DMS114 treated with DMSO at 0.1 percent for 48 hours (cell line): ENCODE results near the gene PCAT7.

Experiments
- DNase-seq: peaks from one replicate; lab custom pipeline; 2025; ENCODE audit not compliant: unreplicated experiment; lab: John Stamatoyannopoulos, UW

Gene PCAT7

DNA sequence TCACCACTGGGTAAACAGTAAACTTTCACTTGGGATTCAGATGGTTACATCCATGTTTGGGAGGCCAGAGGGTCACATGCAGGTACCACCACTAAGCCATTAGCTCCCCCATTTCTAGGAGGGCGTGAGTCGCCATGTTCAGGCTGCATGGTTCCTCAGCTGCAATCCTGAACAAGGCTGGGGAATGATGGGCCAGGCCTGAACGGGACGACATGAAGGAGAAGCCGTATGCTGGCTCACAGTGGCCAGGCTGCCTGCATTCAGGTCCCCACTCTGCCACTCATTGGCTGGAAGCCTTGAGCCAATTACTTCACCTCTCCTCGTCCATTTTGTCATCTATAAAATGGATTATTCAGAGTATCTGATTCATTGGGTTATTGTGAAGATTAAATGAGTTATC is 47.8 kb downstream of the PCAT7 start:
- no peak for DNase-seq

GRCh38 chr9:94603259-94604160 is 48.6 kb downstream of the PCAT7 start:
- no peak for DNase-seq

DNA sequence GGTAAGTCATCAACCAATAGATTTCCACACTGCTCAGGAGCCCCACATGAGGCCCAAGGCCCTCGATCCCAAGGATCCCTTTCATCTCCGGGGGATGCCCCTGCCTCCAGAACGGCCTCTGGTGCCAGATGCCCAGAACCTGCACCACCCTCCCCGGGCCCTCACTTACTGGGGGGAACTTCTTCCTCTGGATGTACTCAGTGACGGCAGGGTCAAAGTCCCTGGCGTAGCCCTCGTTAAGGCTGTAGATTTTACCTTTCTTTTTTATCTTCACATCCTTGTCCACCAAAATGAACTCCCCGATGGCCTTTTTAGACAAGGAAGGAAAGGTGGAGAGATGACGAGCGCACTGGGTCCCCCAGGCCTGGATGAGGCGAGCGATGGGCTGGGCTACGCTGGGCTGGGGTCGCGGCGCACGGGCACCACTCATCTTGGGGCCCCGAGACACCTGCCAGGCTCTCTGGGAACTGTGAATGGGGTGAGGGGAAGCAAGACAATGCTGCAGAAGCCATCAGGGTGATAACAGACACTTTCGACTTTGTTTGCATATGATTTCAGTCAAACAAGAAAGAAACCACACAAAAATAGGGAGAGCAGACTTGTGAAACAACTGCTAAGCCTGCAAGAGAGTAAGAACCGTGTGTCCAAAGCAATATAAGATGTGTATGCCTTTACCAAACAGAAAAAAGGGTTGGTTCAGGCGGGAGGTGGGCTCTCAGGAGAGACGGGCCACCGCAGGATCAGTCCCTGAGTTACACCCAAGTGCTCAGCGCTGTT is 52.0 kb downstream of the PCAT7 start:
- no peak for DNase-seq

DNA sequence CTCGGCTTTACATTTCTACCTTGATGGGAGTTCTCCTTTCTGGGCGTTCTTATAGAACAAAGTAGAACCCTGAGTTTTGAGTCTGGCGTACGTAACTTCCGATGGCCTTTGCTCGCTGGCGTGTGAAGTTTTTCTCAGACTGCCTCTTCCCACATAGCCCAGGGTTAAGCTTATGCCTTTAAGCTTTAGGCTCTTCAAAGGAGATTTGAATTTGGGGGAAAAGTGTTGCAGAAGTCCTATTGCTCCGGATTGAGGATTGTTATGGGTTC is 52.5 kb downstream of the PCAT7 start:
- DNase-seq = no peak

DNA sequence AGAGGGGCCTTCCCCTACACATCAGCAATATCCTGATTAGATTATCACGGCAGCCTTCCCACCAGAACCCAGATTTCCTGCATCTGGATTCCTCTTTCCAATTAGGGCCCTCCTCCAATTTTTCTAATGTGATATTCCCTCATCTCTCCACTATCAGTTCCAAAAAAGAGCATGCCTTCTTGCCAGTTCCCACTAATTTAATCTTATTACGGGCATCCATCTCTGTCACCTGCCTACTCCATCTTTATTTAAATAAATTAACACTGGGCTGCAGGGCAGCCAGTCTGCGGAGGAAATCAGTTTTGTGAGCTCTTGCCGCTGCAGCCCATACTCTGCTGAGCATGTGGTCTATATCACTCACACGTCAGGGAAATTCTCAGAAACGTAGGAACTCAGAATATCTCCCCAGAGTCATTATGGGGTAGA is 55.3 kb downstream of the PCAT7 start:
- no peak for DNase-seq

DNA sequence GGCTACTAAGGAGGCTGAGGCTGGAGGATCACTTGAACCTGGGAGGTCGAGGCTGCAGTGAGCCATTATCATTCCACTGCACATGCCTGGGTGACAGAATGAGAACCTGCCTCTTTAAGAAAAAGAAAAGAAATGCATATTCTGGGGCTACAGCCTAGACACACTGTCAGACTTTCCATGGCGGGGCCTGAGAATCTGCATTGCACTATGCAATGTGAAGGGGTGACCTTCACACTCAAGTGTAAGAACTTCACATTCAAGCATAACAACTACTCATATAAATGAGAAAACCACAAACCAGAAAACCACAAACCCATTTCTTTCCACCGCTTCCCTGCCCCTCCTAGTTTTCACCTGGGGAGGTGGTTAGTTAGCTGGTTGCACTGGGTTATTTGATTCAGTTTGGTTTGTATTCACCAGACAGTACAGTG is 56.8 kb downstream of the PCAT7 start:
- DNase-seq = no peak

- DNase-seq = no peak
Observed at GRCh38 chr9:94612071-94612470, 57.2 kb downstream of the PCAT7 start.

- DNase-seq = no peak
Observed at GRCh38 chr9:94613003-94613402, 58.1 kb downstream of the PCAT7 start.

GRCh38 chr9:94619026-94619425 is 64.1 kb downstream of the PCAT7 start:
- DNase-seq = no peak
